GM12878 (cell line): ENCODE data around the gene SEL1L3. TPM values are rescaled to one million over a fixed set of nuclear protein-coding genes. Genes with fewer than 3 reads are reported as not detected.
A peak's percentile ranks its signal among the peaks of the same experiment; 100 is the strongest.

Experiments used
- ATAC-seq: fragments of 200-7000 bp; cut with Tn5 transposase; 3 replicates; pipeline ENCODE4 v1.9.1; 2020; ENCODE audit warnings: mild to moderate bottlenecking, moderate library complexity
- BruUV-seq: library from RNA; stranded (reverse); fragments of 400-500 nt; replicated peaks from 2 replicates; lab custom pipeline; 2021; lab: Mats Ljungman, UMichigan
- CTCF ChIA-PET: fragments of 300-600 bp; sonication (Branson Sonifier 250); formaldehyde crosslinking; extraction: SDS; loops from one replicate; lab custom pipeline; 2021; ENCODE audit warnings: inconsistent platforms; lab: Yijun Ruan, JAX
- POLR2A ChIA-PET: fragments of 350-600 bp; formaldehyde crosslinking; extraction: SDS; loops from one replicate; lab custom pipeline; 2021; ENCODE audit warnings: inconsistent platforms; lab: Charles Lee
- RAD21 ChIA-PET: fragments of 300-600 bp; sonication (Branson Sonifier 250); formaldehyde crosslinking; loops from one replicate; lab custom pipeline; 2023; ENCODE audit warnings: antibody characterized with exemption; ENCODE audit not compliant: unreplicated experiment; lab: Charles Lee
- SMC1A ChIA-PET: fragments of 300-600 bp; sonication (Branson Sonifier 250); formaldehyde crosslinking; loops from one replicate; lab custom pipeline; 2023; ENCODE audit not compliant: unreplicated experiment, uncharacterized antibody; lab: Charles Lee
- DNase-seq: peaks from one replicate; pipeline ENCODE4 v3.0.0-alpha.2; 2011; ENCODE audit warnings: low read depth, low spot score
- FAIRE-seq: peaks from 3 replicates; lab custom pipeline; 2011; peaks lifted over from hg19 to GRCh38; lab: Jason Lieb, UNC
- H2AFZ ChIP-seq: 2 replicates; pipeline ENCODE4 v1.6.0; 2011; ENCODE audit warnings: low read depth, low read length, control low read depth; ENCODE audit not compliant: control insufficient read depth
- H3K27ac ChIP-seq: 2 replicates; pipeline ENCODE4 v1.5.1; 2011; ENCODE audit warnings: control low read depth; ENCODE audit not compliant: control insufficient read depth, insufficient read depth
- H3K27me3 ChIP-seq, 2 experiments: replicated peaks in 1 of 2; 2 replicates each; pipeline versions ENCODE4 v1.6.0 to v1.6.1; 2011; ENCODE audit warnings: low read length in 1 of 2; ENCODE audit not compliant: control insufficient read depth in 2 of 2, insufficient read depth in 2 of 2
- H3K36me3 ChIP-seq, 2 experiments: 2 replicates each; pipeline ENCODE4 v1.5.1; 2011; ENCODE audit warnings: low read length in 1 of 2; ENCODE audit not compliant: control insufficient read depth in 2 of 2, insufficient read depth in 2 of 2
- H3K4me1 ChIP-seq: 2 replicates; pipeline ENCODE4 v1.6.1; 2011; ENCODE audit warnings: mild to moderate bottlenecking, low read length, moderate library complexity, mixed read lengths; ENCODE audit not compliant: control insufficient read depth, insufficient read depth
- H3K4me2 ChIP-seq: 2 replicates; pipeline ENCODE4 v1.6.0; 2011; ENCODE audit warnings: control low read depth; ENCODE audit not compliant: control insufficient read depth, insufficient read depth
- H3K4me3 ChIP-seq: fragments of 200-600 bp; sonication (generic); 2 replicates; pipeline ENCODE4 v1.5.1; 2016
- H3K79me2 ChIP-seq: 2 replicates; pipeline ENCODE4 v1.6.0; 2011; ENCODE audit warnings: low read length; ENCODE audit not compliant: control insufficient read depth, insufficient read depth
- H3K9ac ChIP-seq: 2 replicates; pipeline ENCODE4 v1.8.0; 2011; ENCODE audit warnings: low read length, control low read depth, mixed read lengths; ENCODE audit not compliant: control insufficient read depth, insufficient read depth
- H3K9me3 ChIP-seq: replicated peaks from 3 replicates; pipeline ENCODE4 v1.5.1; 2011; ENCODE audit warnings: mild to moderate bottlenecking, low read length; ENCODE audit not compliant: control insufficient read depth, insufficient read depth
- H4K20me1 ChIP-seq: 2 replicates; pipeline ENCODE4 v1.6.0; 2011; ENCODE audit not compliant: control insufficient read depth, insufficient read depth
- BCLAF1 ChIP-seq: fragments of 450-650 bp; IDR thresholded peaks from 2 replicates; pipeline ENCODE4 v1.6.1; 2017; ENCODE audit warnings: antibody characterized with exemption, mild to moderate bottlenecking, moderate library complexity
- IKZF1 ChIP-seq: fragments of 450-650 bp; conservative IDR thresholded peaks from 2 replicates; pipeline ENCODE4 v1.6.1; 2017; ENCODE audit warnings: antibody characterized with exemption, mild to moderate bottlenecking
- NFXL1 ChIP-seq: fragments of 450-650 bp; IDR thresholded peaks from 2 replicates; pipeline ENCODE4 v1.6.1; 2017; ENCODE audit warnings: antibody characterized with exemption, mild to moderate bottlenecking, borderline replicate concordance
- PKNOX1 ChIP-seq: fragments of 450-650 bp; IDR thresholded peaks from 2 replicates; pipeline ENCODE4 v1.6.1; 2016; ENCODE audit warnings: mild to moderate bottlenecking
- PML ChIP-seq: IDR thresholded peaks from 2 replicates; pipeline ENCODE4 v1.6.1; 2012; ENCODE audit warnings: low read length, inconsistent platforms
- ZNF24 ChIP-seq: fragments of 450-650 bp; IDR thresholded peaks from 2 replicates; pipeline ENCODE4 v1.6.1; 2017; ENCODE audit warnings: antibody characterized with exemption, mild to moderate bottlenecking
- WGBS: methylation state at CpG from one replicate; pipeline ENCODE4 v1.1.6; 2016; ENCODE audit warnings: low lambda C conversion rate; ENCODE audit not compliant: insufficient replicate concordance, insufficient coverage; ENCODE audit errors: missing lambda C conversion rate; 5-methylcytosine and 5-hydroxymethylcytosine counted together
- in situ Hi-C: fragments of 300-500 bp; cut with MboI; formaldehyde crosslinking; loops from 9 replicates; pipeline ENCODE4 v1.14.3; 2018; ENCODE audit warnings: mixed read lengths
- intact Hi-C: fragments of 100-400 bp; cut with micrococcal nuclease; formaldehyde crosslinking; loops from one replicate; pipeline ENCODE4 v1.14.2; 2022; ENCODE audit not compliant: unreplicated experiment
- polyA plus RNA-seq, 11 experiments: library from polyadenylated mRNA; depleted of rRNA in 4 of 11; unstranded in 6 of 11; stranded (reverse) in 5 of 11; fragments of >200 nt; fragmentation: Nextera tagmentation in 4 of 11; fragmentation: Illumina TruSeq in 1 of 11; extraction: Ambion mirVana in 4 of 11; extraction: Trizol in 1 of 11; gene quantifications; 1 replicate in 1 of 11; 2 replicates in 10 of 11; pipeline versions ENCODE4 v1.2.1 to v1.2.3, GENCODE V29; 2011 to 2016; ENCODE audit warnings: inconsistent platforms in 2 of 11, missing spikeins in 2 of 11, low read depth in 1 of 11
- total RNA-seq, 4 experiments: library from RNA; depleted of rRNA in 3 of 4; stranded (reverse); fragments of >200 nt in 3 of 4; fragmentation: Illumina TruSeq in 1 of 4; extraction: Trizol in 1 of 4; gene quantifications; 2 replicates each; pipeline versions ENCODE4 v1.2.1 to v1.2.3, GENCODE V29; 2013 to 2021
- TF ChIP-seq, protein P1 (sequence below): fragments of 450-650 bp; conservative IDR thresholded peaks from 2 replicates; pipeline ENCODE4 v1.6.1; 2017; ENCODE audit warnings: mild to moderate bottlenecking, moderate library complexity
- TF ChIP-seq, protein P2 (sequence below): fragments of 450-650 bp; IDR thresholded peaks from 2 replicates; pipeline ENCODE4 v1.6.1; 2017; ENCODE audit warnings: mild to moderate bottlenecking
- TF ChIP-seq, protein P3 (sequence below): IDR thresholded peaks from 2 replicates; pipeline ENCODE4 v1.6.1; 2012; ENCODE audit warnings: mild to moderate bottlenecking, low read depth, low read length

Gene SEL1L3
- total and polyA plus RNA-seq, 10 of the 15 experiments (the other 5 are each of a cell fraction or from before 2014, with no cell fraction given): 20.4 to 82.2 (median 47.3) TPM

GRCh38 chr4:25903900-25904747 lies 41.3 kb upstream of the SEL1L3 start:
- Histone ChIP-seq H2AFZ (peak overlapping the region; percentile 50), H3K27me3 (no peaks in the 10 kb centered on the region), H3K9ac (no peak overlapping the region), H3K36me3 (no peaks in the 10 kb centered on the region), H3K4me3 (no peak overlapping the region), H3K79me2 (no peaks in the 10 kb centered on the region), H3K27ac (peak overlapping the region; percentile 4; the same call in 1 of the 2 replicates), H3K9me3 (no peaks in the 10 kb centered on the region), H3K4me2 (peak overlapping the region; percentile 36; the same call in 1 of the 2 replicates), H4K20me1 (no peaks in the 10 kb centered on the region), H3K4me1 (peaks cover 12% of the 10 kb centered on the region)
- FAIRE-seq (peak; percentile 83), ATAC-seq (peak; percentile 41), DNase-seq (no peak)
- in situ Hi-C loops: no loop called here
- ChIA-PET RAD21 (interaction anchor here (1.3 to 1.4 kb wide), 2 partner anchors 44 to 47 kb away, joined by 3 to 5 read pairs; no protein-coding TSS in a partner anchor), POLR2A (interaction anchor here (1.2 to 1.5 kb wide), 3 partner anchors 9 to 26 kb away, joined by 3 to 6 read pairs (median 5); partner anchors contain the start of gene SMIM20), CTCF (interaction anchor here (0.7 to 1.5 kb wide), 2 partner anchors 28 to 48 kb away, joined by 3 to 4 read pairs; no protein-coding TSS in a partner anchor), SMC1A (interaction anchor here (1.0 to 3.0 kb wide), 11 partner anchors 8 to 69 kb away, joined by 3 to 10 read pairs (median 4); no protein-coding TSS in a partner anchor)
- intact Hi-C loops: no loop called here
- no TSS peak for BruUV-seq
- WGBS: 44% methylated on average over 8 of the region's 8 CpGs
- TF ChIP-seq NFXL1 (no peak), IKZF1 (no peak), PKNOX1 (no peak), BCLAF1 (no peak), ZNF24 (no peak), PML (no peak)
- TF ChIP-seq, protein P1, sequence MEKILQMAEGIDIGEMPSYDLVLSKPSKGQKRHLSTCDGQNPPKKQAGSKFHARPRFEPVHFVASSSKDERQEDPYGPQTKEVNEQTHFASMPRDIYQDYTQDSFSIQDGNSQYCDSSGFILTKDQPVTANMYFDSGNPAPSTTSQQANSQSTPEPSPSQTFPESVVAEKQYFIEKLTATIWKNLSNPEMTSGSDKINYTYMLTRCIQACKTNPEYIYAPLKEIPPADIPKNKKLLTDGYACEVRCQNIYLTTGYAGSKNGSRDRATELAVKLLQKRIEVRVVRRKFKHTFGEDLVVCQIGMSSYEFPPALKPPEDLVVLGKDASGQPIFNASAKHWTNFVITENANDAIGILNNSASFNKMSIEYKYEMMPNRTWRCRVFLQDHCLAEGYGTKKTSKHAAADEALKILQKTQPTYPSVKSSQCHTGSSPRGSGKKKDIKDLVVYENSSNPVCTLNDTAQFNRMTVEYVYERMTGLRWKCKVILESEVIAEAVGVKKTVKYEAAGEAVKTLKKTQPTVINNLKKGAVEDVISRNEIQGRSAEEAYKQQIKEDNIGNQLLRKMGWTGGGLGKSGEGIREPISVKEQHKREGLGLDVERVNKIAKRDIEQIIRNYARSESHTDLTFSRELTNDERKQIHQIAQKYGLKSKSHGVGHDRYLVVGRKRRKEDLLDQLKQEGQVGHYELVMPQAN: no peak
- TF ChIP-seq, protein P2, sequence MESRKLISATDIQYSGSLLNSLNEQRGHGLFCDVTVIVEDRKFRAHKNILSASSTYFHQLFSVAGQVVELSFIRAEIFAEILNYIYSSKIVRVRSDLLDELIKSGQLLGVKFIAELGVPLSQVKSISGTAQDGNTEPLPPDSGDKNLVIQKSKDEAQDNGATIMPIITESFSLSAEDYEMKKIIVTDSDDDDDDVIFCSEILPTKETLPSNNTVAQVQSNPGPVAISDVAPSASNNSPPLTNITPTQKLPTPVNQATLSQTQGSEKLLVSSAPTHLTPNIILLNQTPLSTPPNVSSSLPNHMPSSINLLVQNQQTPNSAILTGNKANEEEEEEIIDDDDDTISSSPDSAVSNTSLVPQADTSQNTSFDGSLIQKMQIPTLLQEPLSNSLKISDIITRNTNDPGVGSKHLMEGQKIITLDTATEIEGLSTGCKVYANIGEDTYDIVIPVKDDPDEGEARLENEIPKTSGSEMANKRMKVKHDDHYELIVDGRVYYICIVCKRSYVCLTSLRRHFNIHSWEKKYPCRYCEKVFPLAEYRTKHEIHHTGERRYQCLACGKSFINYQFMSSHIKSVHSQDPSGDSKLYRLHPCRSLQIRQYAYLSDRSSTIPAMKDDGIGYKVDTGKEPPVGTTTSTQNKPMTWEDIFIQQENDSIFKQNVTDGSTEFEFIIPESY: no peak
- TF ChIP-seq, protein P3, sequence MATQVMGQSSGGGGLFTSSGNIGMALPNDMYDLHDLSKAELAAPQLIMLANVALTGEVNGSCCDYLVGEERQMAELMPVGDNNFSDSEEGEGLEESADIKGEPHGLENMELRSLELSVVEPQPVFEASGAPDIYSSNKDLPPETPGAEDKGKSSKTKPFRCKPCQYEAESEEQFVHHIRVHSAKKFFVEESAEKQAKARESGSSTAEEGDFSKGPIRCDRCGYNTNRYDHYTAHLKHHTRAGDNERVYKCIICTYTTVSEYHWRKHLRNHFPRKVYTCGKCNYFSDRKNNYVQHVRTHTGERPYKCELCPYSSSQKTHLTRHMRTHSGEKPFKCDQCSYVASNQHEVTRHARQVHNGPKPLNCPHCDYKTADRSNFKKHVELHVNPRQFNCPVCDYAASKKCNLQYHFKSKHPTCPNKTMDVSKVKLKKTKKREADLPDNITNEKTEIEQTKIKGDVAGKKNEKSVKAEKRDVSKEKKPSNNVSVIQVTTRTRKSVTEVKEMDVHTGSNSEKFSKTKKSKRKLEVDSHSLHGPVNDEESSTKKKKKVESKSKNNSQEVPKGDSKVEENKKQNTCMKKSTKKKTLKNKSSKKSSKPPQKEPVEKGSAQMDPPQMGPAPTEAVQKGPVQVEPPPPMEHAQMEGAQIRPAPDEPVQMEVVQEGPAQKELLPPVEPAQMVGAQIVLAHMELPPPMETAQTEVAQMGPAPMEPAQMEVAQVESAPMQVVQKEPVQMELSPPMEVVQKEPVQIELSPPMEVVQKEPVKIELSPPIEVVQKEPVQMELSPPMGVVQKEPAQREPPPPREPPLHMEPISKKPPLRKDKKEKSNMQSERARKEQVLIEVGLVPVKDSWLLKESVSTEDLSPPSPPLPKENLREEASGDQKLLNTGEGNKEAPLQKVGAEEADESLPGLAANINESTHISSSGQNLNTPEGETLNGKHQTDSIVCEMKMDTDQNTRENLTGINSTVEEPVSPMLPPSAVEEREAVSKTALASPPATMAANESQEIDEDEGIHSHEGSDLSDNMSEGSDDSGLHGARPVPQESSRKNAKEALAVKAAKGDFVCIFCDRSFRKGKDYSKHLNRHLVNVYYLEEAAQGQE: no peak
